ENCODE data around the gene GMDS. TPM values are rescaled to one million over a fixed set of nuclear protein-coding genes. Genes with fewer than 3 reads are reported as not detected.

The GMDS gene
- total and polyA plus RNA-seq, 2 of the 8 experiments (the other 6 are each of a cell fraction or from before 2014, with no cell fraction given) = 16.8 to 50.0 TPM

DNA sequence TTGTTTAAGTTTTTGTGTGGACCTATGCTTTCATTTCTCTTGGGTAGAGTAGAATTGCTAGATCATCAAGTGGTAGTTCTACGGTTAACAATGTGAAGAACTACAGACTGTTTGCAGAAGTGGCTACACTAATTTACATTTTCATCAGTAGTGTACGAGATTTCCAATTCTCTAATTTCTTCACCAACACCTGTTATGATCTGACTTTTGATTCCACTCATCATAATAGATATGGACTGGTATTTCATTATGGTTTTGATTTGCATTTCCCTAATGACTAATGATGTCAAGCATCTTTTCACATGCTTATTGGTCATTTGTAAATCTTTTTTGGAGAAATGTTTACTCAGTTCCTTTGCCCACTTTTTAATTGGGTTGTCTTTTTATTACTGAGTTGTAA lies 244.4 kb downstream of the GMDS start (continued):
- TF ChIP-seq, protein P1, sequence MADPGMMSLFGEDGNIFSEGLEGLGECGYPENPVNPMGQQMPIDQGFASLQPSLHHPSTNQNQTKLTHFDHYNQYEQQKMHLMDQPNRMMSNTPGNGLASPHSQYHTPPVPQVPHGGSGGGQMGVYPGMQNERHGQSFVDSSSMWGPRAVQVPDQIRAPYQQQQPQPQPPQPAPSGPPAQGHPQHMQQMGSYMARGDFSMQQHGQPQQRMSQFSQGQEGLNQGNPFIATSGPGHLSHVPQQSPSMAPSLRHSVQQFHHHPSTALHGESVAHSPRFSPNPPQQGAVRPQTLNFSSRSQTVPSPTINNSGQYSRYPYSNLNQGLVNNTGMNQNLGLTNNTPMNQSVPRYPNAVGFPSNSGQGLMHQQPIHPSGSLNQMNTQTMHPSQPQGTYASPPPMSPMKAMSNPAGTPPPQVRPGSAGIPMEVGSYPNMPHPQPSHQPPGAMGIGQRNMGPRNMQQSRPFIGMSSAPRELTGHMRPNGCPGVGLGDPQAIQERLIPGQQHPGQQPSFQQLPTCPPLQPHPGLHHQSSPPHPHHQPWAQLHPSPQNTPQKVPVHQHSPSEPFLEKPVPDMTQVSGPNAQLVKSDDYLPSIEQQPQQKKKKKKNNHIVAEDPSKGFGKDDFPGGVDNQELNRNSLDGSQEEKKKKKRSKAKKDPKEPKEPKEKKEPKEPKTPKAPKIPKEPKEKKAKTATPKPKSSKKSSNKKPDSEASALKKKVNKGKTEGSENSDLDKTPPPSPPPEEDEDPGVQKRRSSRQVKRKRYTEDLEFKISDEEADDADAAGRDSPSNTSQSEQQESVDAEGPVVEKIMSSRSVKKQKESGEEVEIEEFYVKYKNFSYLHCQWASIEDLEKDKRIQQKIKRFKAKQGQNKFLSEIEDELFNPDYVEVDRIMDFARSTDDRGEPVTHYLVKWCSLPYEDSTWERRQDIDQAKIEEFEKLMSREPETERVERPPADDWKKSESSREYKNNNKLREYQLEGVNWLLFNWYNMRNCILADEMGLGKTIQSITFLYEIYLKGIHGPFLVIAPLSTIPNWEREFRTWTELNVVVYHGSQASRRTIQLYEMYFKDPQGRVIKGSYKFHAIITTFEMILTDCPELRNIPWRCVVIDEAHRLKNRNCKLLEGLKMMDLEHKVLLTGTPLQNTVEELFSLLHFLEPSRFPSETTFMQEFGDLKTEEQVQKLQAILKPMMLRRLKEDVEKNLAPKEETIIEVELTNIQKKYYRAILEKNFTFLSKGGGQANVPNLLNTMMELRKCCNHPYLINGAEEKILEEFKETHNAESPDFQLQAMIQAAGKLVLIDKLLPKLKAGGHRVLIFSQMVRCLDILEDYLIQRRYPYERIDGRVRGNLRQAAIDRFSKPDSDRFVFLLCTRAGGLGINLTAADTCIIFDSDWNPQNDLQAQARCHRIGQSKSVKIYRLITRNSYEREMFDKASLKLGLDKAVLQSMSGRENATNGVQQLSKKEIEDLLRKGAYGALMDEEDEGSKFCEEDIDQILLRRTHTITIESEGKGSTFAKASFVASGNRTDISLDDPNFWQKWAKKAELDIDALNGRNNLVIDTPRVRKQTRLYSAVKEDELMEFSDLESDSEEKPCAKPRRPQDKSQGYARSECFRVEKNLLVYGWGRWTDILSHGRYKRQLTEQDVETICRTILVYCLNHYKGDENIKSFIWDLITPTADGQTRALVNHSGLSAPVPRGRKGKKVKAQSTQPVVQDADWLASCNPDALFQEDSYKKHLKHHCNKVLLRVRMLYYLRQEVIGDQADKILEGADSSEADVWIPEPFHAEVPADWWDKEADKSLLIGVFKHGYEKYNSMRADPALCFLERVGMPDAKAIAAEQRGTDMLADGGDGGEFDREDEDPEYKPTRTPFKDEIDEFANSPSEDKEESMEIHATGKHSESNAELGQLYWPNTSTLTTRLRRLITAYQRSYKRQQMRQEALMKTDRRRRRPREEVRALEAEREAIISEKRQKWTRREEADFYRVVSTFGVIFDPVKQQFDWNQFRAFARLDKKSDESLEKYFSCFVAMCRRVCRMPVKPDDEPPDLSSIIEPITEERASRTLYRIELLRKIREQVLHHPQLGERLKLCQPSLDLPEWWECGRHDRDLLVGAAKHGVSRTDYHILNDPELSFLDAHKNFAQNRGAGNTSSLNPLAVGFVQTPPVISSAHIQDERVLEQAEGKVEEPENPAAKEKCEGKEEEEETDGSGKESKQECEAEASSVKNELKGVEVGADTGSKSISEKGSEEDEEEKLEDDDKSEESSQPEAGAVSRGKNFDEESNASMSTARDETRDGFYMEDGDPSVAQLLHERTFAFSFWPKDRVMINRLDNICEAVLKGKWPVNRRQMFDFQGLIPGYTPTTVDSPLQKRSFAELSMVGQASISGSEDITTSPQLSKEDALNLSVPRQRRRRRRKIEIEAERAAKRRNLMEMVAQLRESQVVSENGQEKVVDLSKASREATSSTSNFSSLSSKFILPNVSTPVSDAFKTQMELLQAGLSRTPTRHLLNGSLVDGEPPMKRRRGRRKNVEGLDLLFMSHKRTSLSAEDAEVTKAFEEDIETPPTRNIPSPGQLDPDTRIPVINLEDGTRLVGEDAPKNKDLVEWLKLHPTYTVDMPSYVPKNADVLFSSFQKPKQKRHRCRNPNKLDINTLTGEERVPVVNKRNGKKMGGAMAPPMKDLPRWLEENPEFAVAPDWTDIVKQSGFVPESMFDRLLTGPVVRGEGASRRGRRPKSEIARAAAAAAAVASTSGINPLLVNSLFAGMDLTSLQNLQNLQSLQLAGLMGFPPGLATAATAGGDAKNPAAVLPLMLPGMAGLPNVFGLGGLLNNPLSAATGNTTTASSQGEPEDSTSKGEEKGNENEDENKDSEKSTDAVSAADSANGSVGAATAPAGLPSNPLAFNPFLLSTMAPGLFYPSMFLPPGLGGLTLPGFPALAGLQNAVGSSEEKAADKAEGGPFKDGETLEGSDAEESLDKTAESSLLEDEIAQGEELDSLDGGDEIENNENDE (IDR thresholded peaks at IDR 0.05; ENCODE audit: insufficient replicate concordance, low read length) = no peak
- TF ChIP-seq POLR2A (IDR thresholded peaks at IDR 0.05; ENCODE audit: control extremely low read depth in 1 of 2, low read depth in 2 of 2, low read length in 2 of 2) (no peak), BACH1 (IDR thresholded peaks at IDR 0.05; ENCODE audit: low read length) (no peak), EP300 (IDR thresholded peaks at IDR 0.05; ENCODE audit: borderline replicate concordance in 1 of 2, low read depth in 2 of 2, low read length in 2 of 2) (no peak), SP4 (IDR thresholded peaks at IDR 0.05; ENCODE audit: low read length) (no peak), TEAD4 (IDR thresholded peaks at IDR 0.05; ENCODE audit: low read depth, low read length) (no peak), HDAC6 (IDR thresholded peaks at IDR 0.05; ENCODE audit: low read depth, low read length) (no peak)
- TF ChIP-seq, protein P2, sequence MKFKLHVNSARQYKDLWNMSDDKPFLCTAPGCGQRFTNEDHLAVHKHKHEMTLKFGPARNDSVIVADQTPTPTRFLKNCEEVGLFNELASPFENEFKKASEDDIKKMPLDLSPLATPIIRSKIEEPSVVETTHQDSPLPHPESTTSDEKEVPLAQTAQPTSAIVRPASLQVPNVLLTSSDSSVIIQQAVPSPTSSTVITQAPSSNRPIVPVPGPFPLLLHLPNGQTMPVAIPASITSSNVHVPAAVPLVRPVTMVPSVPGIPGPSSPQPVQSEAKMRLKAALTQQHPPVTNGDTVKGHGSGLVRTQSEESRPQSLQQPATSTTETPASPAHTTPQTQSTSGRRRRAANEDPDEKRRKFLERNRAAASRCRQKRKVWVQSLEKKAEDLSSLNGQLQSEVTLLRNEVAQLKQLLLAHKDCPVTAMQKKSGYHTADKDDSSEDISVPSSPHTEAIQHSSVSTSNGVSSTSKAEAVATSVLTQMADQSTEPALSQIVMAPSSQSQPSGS (IDR thresholded peaks at IDR 0.05; ENCODE audit: low read length) = no peak
